Measurements from ENCODE around the gene SDK2.

SDK2 gene

DNA sequence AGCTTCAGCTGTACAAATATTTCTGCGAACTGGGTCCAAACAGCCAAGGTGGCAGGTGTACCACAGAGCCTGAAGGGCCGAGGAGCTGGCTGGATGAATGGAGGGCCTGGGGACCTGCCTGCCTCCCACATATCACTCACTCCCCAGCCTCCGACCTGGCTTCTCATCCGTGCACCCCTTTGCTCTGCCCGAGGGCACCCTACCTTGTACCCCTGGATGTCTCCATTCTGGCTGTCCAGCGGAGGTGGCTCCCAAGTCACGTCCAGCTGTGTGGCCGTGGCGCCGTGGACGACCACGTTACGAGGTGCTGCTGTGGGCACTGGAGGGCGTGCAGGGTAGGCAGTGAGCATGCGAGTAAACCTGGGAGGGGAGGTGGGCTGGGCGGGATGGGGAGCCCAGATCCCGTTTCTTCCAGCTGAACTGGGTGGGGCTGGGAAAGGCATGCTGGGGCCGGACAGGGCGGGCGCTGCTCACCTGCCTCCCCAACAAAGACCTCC, 265.2 kb downstream of the SDK2 start:
- no peak for DNase-seq

DNA sequence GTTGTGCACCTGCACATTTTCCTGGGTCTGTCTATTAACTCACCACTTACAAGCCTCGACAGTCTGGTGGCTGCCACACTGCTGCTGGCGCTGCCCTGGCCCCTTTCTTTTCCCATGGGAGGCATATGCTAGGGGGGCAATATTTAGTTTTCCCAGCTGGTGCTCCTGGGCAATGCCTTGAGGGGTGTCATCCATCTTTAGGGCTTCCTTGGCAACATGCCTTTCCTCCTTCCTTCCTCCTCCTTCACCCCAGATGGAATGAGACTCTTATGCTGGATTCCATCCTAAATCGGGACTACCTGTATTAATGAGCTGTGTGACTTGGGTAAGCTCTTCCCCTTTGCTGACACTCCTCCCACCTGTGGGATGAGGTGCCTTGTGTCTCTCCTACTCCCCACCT, 267.6 kb downstream of the SDK2 start:
- no peak for DNase-seq

DNA sequence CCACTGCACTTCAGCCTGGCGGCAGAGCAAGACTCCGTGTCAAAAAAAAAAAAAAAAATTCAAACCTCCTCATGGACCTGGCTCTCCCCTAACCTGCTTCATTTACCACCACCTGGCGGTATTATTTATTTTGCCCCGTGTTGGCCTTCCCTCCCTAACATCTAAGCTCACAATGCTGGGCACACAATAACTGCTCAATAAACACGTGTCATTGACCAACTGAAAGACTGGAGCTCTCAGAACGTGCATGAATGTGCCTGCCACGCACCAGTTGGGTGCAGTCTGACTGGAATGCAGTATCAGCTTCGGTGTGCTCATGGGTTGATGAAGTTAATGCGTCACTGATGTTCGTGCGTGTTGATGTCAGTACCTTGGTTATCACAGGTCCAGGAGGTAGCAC, 268.1 kb downstream of the SDK2 start:
- no peak for DNase-seq

DNA sequence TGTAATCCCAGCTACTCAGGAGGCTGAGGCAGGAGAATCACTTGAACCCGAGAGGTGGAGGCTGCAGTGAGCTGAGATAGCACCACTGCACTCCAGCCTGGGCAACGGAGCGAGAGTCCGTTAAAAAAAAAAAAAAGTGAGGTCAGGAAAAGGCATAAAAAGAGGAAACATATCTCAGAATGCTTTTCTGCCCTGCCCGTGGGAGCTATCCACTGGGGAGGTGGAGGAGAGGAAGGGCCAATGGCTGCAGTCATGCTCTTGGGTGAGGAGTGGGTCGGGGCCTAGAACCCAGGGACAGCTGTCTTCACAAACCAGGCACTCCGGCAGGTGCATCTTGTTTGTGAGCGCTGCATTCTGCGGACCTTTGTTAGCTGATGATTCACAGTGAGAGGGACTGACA, 272.4 kb downstream of the SDK2 start:
- DNase-seq: no peak

DNA sequence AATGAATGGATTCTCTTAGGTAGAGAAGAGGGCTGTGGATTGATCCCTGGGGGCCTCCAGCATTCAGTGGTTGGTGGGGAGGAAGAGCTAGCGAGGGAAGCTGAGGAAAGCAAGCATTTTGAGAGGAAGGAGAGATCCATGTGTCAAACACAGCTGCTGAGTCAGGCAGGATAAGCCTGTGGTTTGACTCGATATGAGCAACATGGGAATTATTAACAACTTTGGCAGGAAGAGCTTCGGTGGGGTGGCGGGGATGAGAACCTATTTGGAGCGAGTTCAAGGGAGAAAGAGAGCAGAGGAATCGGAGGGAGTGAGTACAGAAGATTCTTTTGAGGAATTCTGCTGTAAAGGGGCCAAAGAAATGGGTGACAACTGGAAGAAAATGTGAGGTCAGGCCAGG, 273.0 kb downstream of the SDK2 start:
- DNase-seq: no peak

DNA sequence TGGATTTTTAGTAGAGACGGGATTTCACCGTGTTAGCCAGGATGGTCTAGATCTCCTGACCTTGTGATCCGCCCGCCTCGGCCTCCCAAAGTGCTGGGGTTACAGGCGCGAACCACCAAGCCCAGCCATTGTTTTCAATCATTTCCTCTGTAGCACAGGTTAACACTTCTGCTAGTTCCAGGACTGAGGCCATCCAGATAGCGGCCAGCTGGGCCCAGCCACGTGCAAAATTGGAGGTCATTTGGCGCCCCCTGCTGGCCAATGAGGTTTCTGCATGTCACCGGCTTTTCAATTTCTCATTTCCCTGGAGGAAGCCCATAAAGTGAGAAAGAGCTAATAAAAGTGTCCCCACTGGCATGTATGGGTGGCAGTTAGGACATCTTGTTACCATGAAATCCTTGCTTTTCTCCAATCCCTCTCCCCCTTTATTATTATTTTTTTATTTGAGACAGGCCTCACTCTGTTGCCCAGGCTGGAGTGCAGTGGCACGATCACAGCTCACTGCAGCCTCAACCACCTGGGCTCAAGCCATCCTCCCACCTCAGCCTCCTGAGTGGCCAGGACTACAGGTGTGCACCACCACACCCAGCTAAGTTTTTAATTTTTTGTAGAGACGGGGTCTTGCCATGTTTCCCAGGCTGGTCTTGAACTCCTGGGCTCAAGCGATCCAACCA, 274.3 kb downstream of the SDK2 start:
- peak; percentile 74 for DNase-seq

DNA sequence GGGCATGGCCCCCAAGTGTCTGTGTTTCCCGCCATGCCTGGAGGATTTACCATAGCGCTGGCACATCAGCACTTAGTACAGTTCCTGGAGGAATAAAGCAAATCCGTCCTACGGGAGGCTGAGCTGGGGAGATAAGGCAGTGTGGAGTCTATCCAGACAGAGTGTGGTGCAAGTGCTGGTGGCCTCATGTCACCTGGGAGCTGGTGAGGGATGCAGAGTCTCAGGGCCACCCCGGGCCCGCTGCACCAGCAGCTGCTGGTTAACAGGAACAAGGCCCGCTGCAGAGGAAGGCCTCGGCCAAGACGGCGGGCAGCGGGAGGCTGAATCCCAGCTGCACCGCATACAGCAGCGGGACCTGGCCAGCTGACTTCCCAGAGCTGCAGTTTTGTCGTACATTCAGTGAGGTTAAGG, 275.1 kb downstream of the SDK2 start:
- DNase-seq: no peak

DNA sequence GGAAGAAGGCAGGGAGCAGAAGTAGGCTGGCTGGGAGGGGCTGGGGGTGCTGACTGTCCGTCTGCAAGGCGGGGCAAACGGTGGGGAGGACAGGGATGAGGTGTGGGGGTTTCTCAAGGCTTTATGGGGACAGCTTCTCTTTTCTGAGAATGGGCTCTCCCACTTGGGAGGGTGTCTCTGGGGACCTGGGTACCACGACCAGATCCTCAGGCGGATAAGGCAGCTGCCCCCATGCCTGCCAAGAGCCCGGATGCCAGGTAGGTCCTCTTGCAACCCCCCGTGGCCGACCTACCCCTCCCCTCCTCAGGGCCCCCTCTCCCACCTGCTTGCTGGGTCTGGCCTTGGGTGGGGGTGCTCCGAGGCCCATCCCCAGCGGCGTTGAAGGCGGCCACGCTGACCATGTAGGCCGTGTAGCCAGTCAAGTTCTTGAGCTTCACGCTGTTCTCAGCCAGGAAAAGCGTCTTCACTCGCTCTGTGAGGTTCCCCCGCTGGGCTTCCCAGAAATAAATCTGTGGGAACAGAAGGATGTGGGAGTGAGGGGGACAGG, 276.1 kb downstream of the SDK2 start:
- no peak for DNase-seq

DNA sequence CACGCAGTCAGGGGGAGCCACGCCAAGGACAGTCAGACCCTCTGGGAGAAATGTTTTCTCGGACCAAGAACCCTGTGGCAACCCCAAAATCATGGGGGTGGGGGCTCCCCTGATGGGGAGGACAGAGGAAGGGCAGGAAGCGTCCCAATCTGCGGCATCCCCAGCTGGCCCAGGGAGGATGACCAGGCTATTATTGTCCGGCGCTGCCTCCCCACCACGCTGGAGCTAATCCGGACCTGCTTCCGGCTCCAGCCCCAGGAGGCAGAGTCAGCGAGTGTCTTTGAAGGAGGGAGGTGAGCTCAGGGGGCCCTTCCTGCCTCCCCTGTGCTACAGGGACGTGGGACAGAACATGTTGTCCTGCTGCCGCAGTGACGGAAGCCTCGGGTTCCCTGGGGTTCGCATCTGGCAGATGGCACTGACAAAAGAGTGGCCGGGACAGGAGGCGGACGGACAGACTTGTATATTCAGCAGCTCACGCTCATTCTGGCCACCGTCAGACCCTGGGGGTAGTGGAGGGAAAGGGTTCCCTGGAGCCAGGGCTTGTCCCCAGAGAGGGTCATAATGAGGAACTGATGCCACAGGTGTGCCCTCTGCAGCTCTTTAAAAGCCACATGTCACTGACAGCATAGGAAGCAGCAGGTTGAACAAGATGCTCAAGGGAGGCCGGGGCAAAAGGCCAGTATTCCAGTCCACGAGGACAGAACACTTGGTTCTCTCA, 278.2 kb downstream of the SDK2 start:
- no peak for DNase-seq

DNA sequence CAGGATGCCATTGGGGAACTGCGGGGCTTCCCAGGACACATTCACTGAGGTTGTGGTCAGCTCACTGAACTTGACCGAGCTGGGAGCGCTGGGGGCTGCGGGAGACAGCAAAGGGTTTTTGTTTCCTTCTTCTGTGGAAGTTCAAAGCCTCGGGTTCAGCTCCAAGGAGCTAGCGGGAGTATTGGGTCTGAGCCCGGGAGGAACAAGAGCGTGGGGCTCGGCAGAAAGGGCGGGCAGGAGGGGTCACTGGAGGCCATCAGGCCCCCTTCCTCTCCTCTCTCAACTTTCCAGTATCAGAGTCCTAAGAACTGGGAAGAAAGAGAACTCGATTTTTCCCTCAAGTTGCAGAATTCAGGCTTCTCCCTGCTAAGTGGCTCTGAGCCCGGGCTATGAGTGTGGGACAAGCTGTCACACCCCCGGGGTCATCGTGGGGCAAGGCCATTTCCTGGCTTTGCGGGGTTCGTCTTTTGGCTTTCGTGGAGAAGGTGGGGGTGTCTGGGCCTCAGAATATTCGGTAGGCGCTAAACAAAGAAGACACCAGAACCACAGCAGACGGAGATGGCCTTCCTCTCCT, 278.9 kb downstream of the SDK2 start:
- no peak for DNase-seq

DNA sequence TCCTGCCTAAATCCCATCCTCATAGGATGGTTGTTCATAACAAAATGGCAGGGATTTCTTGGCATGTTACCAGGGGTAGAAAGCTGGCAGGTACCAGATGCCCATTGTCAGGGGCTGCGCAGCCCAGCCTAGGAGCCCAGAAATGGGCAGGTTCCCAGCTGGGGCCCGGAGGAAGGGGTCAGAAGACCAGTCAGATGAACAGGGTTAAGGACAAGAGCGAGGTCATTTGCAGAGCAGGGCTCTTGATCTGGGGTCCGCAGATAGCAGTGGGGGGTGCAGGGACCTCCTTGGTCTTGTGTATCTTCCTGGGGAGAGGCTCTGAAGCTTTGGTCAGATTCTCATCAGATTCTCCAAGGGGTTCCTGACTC, 280.1 kb downstream of the SDK2 start:
- no peak for DNase-seq

DNA sequence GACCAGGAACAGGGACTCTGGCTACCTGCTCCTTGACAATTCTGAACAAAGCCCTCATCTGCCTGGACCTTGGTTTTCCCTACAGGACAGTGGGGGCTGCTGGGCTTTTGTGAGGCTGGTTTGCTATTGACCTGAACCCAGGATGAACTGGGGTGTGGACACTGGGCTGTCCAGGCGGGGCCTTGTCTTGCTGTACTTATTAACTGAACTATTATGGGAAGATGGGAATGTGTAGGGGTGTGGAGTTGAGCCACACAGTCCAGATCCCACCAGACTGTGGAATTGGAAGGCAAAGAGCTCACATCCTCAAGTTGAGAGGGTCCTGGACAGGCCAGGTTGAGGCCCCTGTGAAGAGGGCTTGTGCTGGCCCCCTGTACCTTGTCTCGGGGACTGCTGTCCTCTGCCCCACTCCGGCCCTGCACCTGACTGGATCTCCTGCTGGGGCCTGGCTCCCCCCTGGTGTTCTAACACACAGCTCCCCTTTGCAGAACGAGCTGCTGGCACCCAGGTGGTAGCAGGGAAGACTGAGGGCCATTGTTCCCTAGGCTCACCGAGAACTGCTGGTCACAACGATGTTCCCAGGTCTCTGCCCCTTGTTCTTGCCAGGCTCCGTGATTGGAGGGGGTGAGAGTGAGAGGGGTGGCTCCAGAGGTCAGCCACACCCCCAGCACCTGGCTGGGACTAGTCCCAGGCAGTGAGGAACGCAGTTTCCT, 280.6 kb downstream of the SDK2 start:
- DNase-seq: no peak

DNA sequence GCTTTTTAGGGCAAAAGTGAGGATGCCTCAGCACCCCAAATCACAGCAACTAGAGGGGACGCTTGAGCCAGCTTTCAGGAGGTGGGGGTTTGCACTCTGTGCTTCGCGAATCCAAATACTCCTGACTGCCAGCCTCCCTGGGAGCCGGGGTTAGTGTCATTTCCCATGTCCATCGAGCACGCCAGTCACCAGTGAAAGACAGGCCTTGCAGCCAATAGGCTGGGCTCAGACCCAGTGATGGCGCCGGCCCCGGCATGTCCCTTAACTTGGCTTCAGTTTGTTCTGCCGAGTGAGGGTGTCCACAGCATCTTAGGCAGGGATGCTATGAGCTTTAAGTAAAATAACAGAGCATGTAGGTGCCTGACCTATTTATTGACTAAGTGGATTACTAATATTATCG, 281.5 kb downstream of the SDK2 start:
- no peak for DNase-seq

DNA sequence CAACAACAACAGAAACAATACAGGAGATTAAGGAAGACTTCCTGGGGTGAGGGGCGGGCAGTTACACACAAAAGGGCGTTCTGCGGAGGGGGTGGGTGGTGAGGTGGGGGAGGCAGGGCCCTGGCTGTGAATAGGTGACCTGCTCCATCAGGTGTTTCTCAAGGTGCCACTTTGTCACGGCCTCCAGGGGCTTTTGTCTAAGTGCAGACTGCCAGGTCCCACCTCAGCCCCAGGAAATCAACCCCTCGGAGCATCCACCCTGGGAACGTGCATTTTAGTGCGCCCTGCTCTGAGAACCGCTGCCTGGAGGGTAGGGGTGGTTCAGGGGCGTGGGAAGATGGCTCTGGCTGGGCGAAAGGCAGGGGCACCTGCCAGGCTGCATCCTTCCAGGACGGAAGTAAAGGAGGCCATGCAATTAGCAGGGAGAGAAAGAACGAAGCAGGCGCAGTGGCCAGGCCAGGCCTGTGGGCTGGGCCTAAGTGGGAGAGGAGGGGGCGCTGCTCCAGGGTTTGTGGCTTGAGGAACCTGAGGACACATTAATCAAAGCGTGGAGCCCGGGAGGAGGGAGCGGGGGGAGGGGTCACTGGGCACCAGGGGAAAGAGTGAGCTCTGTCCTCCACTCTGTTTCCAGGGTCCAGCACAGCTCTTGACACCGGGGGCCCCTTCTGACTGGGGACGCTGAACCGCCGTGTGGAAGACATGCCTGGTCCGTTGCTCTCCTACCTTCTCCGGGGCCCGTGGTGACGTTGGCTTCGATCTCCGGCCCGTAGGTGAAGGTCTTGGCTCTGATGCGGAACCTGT, 283.1 kb downstream of the SDK2 start:
- no peak for DNase-seq

DNA sequence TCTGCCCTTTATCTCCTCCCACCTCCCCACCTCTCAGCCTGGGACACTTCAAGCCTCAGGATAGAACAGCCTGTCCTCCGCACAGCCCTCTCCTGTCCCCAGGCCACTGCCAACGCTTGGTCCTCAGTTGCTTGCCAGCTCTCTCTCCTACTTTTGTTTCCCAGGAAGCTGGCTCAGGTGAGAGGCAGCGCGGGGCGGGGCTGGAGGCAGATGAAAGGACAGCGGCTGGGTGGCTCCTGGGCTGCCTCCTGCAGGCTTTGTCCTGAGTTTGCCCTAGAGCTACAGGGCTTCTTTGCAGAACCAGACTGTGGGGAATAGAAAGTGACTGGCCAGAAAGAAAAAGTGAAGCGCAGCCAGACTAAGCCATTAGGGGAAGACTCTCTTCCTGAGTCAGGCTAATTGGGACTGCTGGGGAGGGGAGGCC, 284.2 kb downstream of the SDK2 start:
- no peak for DNase-seq

DNA sequence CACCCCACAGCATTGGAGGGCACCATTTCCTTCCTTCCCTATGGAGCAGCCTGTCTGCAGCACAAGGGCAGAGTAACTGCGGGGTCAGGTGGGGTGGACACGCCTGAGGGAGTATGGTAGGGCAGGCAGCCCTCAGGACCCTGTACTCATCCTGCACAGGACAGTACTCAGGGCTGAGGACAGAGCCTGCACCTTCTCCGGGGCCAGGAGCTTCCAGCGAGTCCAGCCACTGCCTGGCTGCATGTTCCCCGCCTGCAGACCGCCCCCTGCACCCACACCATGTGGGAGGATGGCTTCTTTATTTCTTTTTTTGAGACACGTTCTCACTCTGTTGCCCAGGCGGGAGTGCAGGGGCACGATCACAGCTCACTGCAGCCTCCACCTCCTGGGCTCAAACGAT, 284.9 kb downstream of the SDK2 start:
- no peak for DNase-seq

DNA sequence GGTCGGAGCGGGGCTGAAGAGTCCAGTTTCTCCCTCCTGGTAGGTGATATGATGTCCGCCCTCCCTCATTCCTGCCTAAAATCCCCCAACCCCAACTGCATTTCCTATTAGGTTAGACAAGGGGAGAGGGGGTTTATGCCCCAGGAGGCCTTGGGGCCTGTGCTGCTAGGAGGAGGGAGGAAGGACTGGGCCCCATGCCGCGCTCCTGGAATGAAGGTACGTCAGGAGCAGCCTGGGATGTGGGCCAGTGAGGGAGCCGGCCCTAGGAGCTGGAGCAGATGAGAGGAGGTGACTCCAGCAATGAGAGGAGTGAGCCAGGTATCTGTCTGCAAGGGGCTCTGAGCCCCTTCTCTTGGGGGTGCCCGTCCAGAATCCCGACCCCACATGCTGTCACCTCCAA, 285.6 kb downstream of the SDK2 start:
- no peak for DNase-seq

DNA sequence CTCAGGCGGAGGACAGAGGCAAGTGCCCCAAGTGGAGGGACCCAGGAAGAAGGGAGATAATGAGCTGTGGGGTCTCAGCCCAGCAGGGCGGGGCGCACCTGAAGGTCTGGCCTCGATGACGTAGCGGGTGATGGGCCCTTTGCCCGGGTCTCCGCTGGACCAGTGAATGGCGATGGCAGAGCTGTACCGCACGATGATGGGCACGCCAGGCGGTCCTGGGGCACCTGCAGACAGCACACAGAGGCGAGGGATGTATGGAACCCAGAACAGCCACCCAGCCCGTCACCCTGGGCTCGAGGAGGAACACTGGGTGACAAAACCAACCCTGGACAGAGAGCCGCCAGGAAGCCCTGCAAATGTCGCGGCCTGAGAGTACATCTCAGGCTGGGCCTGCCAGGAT, 286.3 kb downstream of the SDK2 start:
- no peak for DNase-seq

DNA sequence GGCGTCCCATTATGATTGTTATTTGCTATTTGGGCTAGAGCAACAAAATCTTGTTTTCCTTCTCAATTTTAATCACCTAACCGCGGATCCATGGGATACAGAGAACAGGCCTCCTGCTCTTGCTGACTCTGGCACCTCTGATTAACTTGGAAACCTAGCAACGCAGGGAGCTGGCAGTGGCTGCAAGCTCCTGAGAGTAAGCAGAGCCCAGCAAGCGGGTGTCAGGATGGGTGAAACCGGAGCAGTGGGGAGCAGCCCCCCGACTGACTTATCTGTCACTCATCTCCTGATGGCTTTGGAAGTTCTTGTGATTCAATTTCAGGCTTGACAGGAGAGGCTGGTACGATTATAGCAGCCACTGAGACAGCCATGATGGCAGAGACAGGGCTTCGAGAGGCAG, 286.9 kb downstream of the SDK2 start:
- no peak for DNase-seq

DNA sequence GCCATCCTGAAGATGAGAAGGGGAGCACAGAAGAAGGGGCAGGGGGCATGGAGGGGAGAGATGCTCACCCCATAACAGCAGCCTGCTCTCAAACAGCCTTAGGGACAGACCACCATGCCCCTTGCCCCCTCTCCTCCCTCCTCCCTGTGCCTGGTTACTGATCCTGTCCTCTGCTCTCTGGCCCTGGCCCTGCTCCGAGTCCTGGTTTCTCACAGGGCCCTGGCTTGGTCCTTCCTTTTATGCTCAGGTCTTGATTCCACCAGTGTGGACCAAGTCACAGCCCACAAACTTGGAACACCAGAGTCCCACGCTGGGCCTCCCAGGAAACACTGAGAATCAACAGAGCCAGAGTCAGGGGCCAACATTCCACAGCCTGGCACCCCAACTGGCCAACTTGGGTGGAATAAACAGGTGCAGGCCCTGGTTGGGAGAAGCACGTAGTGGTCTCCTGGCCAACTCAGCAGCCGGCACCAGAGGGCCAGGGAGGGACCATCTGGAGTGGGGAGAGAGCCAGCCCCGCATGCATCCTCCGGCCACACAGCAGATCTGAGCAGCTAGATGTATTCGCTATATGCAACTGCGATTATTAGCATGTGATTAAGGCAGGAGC, 287.6 kb downstream of the SDK2 start:
- DNase-seq: no peak

DNA sequence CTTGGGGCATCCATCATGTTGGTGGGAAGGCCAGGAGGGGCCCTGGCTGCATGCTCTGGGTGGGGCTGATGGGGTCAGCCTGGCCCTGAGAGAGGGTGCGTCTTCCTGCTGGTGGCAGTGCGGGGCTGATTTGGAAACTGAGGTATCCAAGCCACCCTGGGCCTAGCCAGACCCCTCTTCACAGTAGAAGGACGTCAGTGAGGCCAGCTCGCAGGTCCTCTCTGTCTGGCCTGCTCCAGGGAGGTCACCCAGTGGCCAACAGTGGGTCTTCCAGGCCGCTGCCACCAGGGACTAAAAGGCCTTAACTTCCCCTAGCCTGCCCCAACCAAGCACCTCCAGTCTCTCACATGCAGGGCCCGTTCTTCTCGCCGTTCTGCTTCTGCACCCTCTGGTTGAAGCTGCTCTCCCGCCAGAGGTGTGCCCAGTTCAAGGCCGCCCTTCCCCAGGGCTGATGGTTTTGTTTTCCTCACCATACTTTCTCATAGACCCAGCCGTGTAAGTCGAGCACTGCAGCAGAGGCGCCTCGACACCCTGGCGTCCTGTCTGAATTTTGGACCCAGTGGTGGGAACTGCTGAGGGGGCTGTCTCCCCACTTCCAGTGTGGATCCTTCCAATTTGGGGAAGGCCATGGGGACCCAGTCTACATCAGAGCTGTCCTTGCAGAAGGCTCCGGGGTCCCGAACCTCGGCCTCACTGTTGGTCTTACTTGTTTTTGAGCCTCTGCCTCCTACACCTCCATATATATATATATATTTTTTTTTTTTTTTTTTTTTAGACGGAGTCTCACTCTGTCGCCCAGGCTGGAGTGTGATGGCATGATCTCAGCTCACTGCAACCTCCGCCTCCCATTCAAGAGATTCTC, 289.6 kb downstream of the SDK2 start:
- no peak for DNase-seq

Data from activated CD4-positive, alpha-beta T cell treated with anti-CD3 and anti-CD28 coated beads, Interleukin-10, Interleukin-2, amounts not matched to agents 100 ng/mL and 50 ng/mL, durations not matched to agents 16 hours and 8 hours (primary cell).